ENCODE data around the gene CAPN9. TPM values are rescaled to one million over a fixed set of nuclear protein-coding genes. Genes with fewer than 3 reads are reported as not detected.

CAPN9 gene
- total RNA-seq, 1 experiment from 2014 or later, result not detected

DNA sequence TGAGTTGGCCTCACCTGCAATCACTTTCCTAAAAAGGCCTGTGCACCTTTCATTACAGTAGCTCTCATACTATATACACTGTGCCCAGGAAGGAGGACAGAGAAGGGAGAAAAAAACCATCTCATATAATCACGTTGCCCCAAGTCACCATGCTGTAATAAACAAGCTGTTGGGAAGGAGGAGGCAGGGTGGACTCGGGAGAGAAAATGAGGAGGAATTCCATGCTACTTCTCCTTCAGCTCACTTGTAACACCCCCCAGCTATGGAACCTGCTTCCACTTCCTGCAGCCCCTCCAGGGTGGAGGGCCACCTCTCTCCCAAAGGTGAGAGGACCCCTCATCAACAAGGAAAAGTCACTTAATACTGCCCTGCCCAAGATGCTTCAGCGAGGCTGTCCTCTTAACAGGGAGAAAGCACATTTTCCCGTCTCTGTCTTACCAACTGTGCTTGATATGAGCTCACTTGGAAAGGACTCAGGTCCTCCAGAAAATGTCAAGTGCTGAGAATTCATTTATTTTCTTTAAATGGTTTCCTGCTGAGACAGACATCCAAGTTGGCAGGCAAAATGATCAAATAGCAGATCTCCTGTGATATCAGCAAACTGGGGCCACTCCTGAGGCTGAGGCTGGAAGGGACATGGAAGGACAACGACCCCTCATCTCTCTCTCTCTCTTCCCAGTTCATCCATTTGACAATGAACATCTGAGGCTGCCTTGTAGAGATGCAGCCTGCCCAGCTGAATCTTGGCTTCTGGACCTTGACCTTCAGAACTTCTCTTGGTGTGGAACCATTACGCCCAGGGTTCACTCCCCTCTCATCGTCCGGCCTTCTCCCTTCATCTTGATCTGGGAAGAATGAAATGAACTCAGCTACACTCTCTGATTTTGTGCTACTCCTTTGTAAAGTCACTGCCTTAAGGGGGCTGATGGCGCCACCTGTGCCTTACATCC is 54.0 kb downstream of the CAPN9 start:
- Histone ChIP-seq H3K9ac (ENCODE audit: low read length) (no peak overlapping the region), H3K9me2 (replicated peaks; ENCODE audit: low read length) (no peaks in the 10 kb centered on the region), H3K9me3 (ENCODE audit: low read length) (no peaks in the 10 kb centered on the region), H4K20me1 (ENCODE audit: low read length) (no peaks in the 10 kb centered on the region), H3K4me2 (ENCODE audit: low read length) (no peak overlapping the region), H2AFZ (ENCODE audit: low read length) (no peak overlapping the region), H3K27me3 (ENCODE audit: low read length) (peaks cover 15% of the 10 kb centered on the region), H3K27ac (ENCODE audit: low read length) (no peak overlapping the region), H3K36me3 (ENCODE audit: low read depth, low read length) (no peaks in the 10 kb centered on the region), H3K4me1 (ENCODE audit: insufficient read depth, low read length) (no peaks in the 10 kb centered on the region), H3K4me3 (ENCODE audit: low read length) (no peak overlapping the region), H3F3A (ENCODE audit: low read length, unreplicated experiment) (no peaks in the 10 kb centered on the region), H3K79me2 (ENCODE audit: low read length) (no peaks in the 10 kb centered on the region)
- BruUV-seq (replicated peaks), result no TSS peak
- DNase-seq (no peak), ATAC-seq (no peak)
- intact Hi-C loops (cut with micrococcal nuclease), result no loop called here
- ChIA-PET CTCF (no interaction called here), POLR2A (ENCODE audit: unreplicated experiment) (interaction anchor here (0.5 kb wide), 1 partner anchor 139 kb away, joined by 3 read pairs; no protein-coding TSS in a partner anchor)
- TF ChIP-seq, protein P1, sequence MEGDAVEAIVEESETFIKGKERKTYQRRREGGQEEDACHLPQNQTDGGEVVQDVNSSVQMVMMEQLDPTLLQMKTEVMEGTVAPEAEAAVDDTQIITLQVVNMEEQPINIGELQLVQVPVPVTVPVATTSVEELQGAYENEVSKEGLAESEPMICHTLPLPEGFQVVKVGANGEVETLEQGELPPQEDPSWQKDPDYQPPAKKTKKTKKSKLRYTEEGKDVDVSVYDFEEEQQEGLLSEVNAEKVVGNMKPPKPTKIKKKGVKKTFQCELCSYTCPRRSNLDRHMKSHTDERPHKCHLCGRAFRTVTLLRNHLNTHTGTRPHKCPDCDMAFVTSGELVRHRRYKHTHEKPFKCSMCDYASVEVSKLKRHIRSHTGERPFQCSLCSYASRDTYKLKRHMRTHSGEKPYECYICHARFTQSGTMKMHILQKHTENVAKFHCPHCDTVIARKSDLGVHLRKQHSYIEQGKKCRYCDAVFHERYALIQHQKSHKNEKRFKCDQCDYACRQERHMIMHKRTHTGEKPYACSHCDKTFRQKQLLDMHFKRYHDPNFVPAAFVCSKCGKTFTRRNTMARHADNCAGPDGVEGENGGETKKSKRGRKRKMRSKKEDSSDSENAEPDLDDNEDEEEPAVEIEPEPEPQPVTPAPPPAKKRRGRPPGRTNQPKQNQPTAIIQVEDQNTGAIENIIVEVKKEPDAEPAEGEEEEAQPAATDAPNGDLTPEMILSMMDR (conservative IDR thresholded peaks at IDR 0.05; ENCODE audit: low read depth, low read length), result no peak
- TF ChIP-seq EZH2 (IDR thresholded peaks at IDR 0.05; ENCODE audit: low read length, unreplicated experiment) (no peak), EZH2phosphoT487 (IDR thresholded peaks at IDR 0.05; ENCODE audit: borderline replicate concordance, low read length) (no peak)

DNA sequence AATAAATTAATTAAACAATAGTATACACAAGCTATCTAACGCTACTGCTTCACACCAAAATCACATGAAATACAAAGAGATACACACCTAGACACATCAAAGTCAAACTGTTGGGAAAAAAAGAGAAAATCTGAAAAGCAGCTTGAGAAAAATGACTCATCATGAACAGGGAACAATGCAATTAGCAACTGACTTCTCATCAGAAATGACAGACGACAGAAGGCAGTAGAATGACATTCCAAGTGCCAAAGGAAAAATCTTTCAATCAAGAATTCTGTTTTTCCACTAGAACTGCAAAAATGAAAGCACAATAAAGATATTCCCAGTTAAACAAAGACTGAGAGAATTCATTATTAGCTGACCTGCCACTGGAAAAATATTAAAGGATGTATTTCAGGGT is 57.2 kb downstream of the CAPN9 start:
- ChIA-PET POLR2A (ENCODE audit: unreplicated experiment) (no interaction called here), CTCF (no interaction called here)
- no peaks in the 10 kb centered on the region for H3K4me1 ChIP-seq (ENCODE audit: insufficient read depth, low read length)
- H2AFZ ChIP-seq (ENCODE audit: low read length), result no peak overlapping the region
- H3K9me2 ChIP-seq (replicated peaks; ENCODE audit: low read length), result no peaks in the 10 kb centered on the region
- intact Hi-C loops (cut with micrococcal nuclease), result no loop called here
- BruUV-seq (replicated peaks), result no TSS peak
- H3K9ac ChIP-seq (ENCODE audit: low read length), result no peak overlapping the region
- no peak overlapping the region for H3K4me3 ChIP-seq (ENCODE audit: low read length)
- no peak for TF ChIP-seq EZH2phosphoT487 (IDR thresholded peaks at IDR 0.05; ENCODE audit: borderline replicate concordance, low read length)
- TF ChIP-seq, protein P1 (conservative IDR thresholded peaks at IDR 0.05; ENCODE audit: low read depth, low read length), result no peak
- TF ChIP-seq EZH2 (IDR thresholded peaks at IDR 0.05; ENCODE audit: low read length, unreplicated experiment), result no peak
- no peak overlapping the region for H3K4me2 ChIP-seq (ENCODE audit: low read length)
- H3K79me2 ChIP-seq (ENCODE audit: low read length), result no peaks in the 10 kb centered on the region
- ATAC-seq (no peak), DNase-seq (no peak)
- no peak overlapping the region for H3K27ac ChIP-seq (ENCODE audit: low read length)
- H3K36me3 ChIP-seq (ENCODE audit: low read depth, low read length), result no peaks in the 10 kb centered on the region
- H3K9me3 ChIP-seq (ENCODE audit: low read length), result no peaks in the 10 kb centered on the region
- H3K27me3 ChIP-seq (ENCODE audit: low read length), result peaks cover 15% of the 10 kb centered on the region
- no peaks in the 10 kb centered on the region for H3F3A ChIP-seq (ENCODE audit: low read length, unreplicated experiment)
- H4K20me1 ChIP-seq (ENCODE audit: low read length), result no peaks in the 10 kb centered on the region

DNA sequence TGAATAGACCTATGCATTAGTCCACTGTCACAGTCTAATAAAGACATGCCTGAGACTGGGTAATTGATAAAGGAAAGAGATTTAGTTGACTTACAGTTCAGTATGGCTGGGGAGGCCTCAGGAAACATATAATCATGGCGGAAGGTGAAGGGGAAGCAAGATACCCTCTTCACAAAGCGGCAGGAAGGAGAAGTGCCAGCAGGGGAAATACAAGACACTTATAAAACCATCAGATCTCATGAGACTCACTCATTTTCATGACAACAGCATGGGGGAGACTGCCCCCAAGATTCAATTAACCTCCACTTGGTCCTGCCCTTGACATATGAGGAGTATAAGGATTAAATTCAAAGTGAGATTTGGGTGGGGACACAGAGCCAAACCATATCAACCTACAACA is 59.4 kb downstream of the CAPN9 start:
- no peaks in the 10 kb centered on the region for H3K9me2 ChIP-seq (replicated peaks; ENCODE audit: low read length)
- no peaks in the 10 kb centered on the region for H3K4me1 ChIP-seq (ENCODE audit: insufficient read depth, low read length)
- no TSS peak for BruUV-seq (replicated peaks)
- no peaks in the 10 kb centered on the region for H4K20me1 ChIP-seq (ENCODE audit: low read length)
- ATAC-seq (no peak), DNase-seq (no peak)
- no peaks in the 10 kb centered on the region for H3K9me3 ChIP-seq (ENCODE audit: low read length)
- H2AFZ ChIP-seq (ENCODE audit: low read length), result no peak overlapping the region
- peaks cover 4% of the 10 kb centered on the region; the same call in 1 of the 2 replicates for H3K27me3 ChIP-seq (ENCODE audit: low read length)
- ChIA-PET CTCF (no interaction called here), POLR2A (ENCODE audit: unreplicated experiment) (no interaction called here)
- no peaks in the 10 kb centered on the region for H3K36me3 ChIP-seq (ENCODE audit: low read depth, low read length)
- TF ChIP-seq EZH2phosphoT487 (IDR thresholded peaks at IDR 0.05; ENCODE audit: borderline replicate concordance, low read length) (no peak), EZH2 (IDR thresholded peaks at IDR 0.05; ENCODE audit: low read length, unreplicated experiment) (no peak)
- TF ChIP-seq, protein P1 (conservative IDR thresholded peaks at IDR 0.05; ENCODE audit: low read depth, low read length), result no peak
- no peak overlapping the region for H3K27ac ChIP-seq (ENCODE audit: low read length)
- intact Hi-C loops (cut with micrococcal nuclease), result no loop called here
- no peaks in the 10 kb centered on the region for H3K79me2 ChIP-seq (ENCODE audit: low read length)
- no peak overlapping the region for H3K9ac ChIP-seq (ENCODE audit: low read length)
- H3F3A ChIP-seq (ENCODE audit: low read length, unreplicated experiment), result no peaks in the 10 kb centered on the region
- no peak overlapping the region for H3K4me2 ChIP-seq (ENCODE audit: low read length)
- H3K4me3 ChIP-seq (ENCODE audit: low read length), result no peak overlapping the region
